Measurements from ENCODE around the gene PPME1. TPM values are rescaled to one million over a fixed set of nuclear protein-coding genes. Genes with fewer than 3 reads are reported as not detected.

The PPME1 gene
- total RNA-seq, 2 donors from 2014 or later = 41.1 to 45.7 TPM

GRCh38 chr11:74253361-74253760 is 82.3 kb downstream of the PPME1 start:
- H3K27ac ChIP-seq = no peak overlapping the region
- peaks cover 8% of the 10 kb centered on the region for H3K4me1 ChIP-seq (replicated peaks)
- H3K4me3 ChIP-seq = no peak overlapping the region
- H3K36me3 ChIP-seq = peaks cover 0 to 3% of the 10 kb centered on the region in 2 donors
- H3K27me3 ChIP-seq (replicated peaks; ENCODE audit: insufficient read depth) = no peaks in the 10 kb centered on the region
- H3K9me3 ChIP-seq = no peaks in the 10 kb centered on the region
- DNase-seq (ENCODE audit: low spot score) = no peak
- 83% methylated on average over 8 of the region's 8 CpGs for WGBS
- intact Hi-C loops (cut with DNase I) = loop anchor here (10.0 kb wide), 1 partner anchor 311 kb away; no protein-coding TSS in a partner anchor
- TF ChIP-seq POLR2A (IDR thresholded peaks at IDR 0.05) = no peak
- no peak for TF ChIP-seq POLR2AphosphoS5 (IDR thresholded peaks at IDR 0.05)
- TF ChIP-seq, protein P1, sequence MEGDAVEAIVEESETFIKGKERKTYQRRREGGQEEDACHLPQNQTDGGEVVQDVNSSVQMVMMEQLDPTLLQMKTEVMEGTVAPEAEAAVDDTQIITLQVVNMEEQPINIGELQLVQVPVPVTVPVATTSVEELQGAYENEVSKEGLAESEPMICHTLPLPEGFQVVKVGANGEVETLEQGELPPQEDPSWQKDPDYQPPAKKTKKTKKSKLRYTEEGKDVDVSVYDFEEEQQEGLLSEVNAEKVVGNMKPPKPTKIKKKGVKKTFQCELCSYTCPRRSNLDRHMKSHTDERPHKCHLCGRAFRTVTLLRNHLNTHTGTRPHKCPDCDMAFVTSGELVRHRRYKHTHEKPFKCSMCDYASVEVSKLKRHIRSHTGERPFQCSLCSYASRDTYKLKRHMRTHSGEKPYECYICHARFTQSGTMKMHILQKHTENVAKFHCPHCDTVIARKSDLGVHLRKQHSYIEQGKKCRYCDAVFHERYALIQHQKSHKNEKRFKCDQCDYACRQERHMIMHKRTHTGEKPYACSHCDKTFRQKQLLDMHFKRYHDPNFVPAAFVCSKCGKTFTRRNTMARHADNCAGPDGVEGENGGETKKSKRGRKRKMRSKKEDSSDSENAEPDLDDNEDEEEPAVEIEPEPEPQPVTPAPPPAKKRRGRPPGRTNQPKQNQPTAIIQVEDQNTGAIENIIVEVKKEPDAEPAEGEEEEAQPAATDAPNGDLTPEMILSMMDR (IDR thresholded peaks at IDR 0.05) = no peak

DNA sequence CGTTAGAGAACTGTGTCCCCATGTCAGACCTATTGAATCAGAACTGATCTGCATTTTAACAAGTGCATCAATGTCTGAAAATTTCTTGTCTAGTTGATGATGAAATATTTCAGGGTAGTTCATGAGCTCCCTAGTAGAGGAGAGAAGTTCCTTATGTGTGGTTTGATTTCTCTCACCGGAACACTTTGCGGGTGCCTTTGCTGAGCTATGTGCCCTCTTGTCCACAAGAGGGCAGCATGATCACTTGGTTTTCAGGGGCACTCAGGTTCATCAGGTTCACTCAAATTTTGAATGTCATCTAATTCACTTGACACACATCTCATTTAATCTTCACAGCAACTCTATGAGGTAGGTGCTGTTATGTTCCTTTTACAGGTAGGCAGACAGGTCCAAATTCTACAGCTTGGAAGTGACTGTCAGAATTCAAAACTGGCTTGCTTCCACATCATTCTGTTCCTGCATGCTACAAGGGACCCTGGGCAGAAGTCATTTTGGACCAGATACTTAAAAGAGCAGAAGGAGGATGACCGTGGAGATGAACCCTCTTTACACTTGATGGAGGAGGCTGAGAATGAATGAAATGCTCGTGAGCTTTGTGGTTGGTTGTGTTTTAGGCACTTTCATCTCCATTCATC is 84.8 kb downstream of the PPME1 start:
- Histone ChIP-seq H3K4me1 (replicated peaks) (peaks cover 11% of the 10 kb centered on the region), H3K27ac (no peak overlapping the region), H3K9me3 (no peaks in the 10 kb centered on the region), H3K27me3 (replicated peaks; ENCODE audit: insufficient read depth) (no peaks in the 10 kb centered on the region), H3K4me3 (no peak overlapping the region), H3K36me3 (peaks cover 0 to 3% of the 10 kb centered on the region in 2 donors)
- DNase-seq (ENCODE audit: low spot score) = peak; percentile 48
- intact Hi-C loops (cut with DNase I) = loop anchor here (2.0 to 10.0 kb wide), 4 partner anchors 65 to 309 kb away; partner anchors contain the start of gene PGM2L1
- 40% methylated on average over 5 of the region's 5 CpGs for WGBS
- TF ChIP-seq POLR2A (IDR thresholded peaks at IDR 0.05) = no peak
- peak; percentile 45 for TF ChIP-seq POLR2AphosphoS5 (IDR thresholded peaks at IDR 0.05)
- TF ChIP-seq, protein P1 (IDR thresholded peaks at IDR 0.05) = peak; percentile 59 to 88 (median 86)

DNA sequence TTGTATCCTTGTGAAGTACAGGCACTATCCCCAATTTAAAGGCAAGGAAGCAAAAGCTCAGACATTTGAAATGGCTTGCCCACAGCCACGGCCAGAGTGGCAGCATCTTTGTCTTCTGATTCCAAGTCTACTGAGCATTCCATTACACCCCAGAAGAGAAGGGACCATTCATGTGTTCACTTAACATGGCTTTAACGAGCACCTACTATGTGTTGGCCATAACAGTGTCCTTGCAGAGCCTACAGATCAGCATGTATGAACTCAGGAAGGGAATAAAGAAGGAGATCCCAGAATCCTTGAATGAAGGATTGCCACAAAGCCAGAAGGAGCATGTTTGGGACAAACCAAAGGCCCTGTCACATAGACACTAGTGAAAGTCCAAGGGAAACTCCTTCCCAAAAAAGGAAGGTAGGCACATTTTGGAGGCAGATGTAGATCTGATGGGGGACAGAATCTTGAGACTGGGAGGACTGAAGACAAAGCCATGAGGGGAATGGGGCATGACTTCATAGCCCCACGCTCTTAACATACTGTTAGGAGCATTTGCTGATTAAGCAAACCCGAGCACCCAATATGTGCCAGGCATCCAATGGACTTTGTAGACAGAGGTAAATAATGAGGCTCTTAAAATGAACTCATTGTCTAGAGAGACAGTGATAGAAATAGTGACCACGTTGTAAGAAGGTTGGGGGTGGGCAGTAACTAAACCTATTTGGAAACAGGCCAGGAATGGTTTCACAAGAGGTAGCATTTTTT is 85.5 kb downstream of the PPME1 start:
- TF ChIP-seq POLR2AphosphoS5 (IDR thresholded peaks at IDR 0.05) = no peak
- TF ChIP-seq, protein P1 (IDR thresholded peaks at IDR 0.05) = no peak
- TF ChIP-seq POLR2A (IDR thresholded peaks at IDR 0.05) = no peak
- no peaks in the 10 kb centered on the region for H3K27me3 ChIP-seq (replicated peaks; ENCODE audit: insufficient read depth)
- intact Hi-C loops (cut with DNase I) = loop anchor here (5.0 to 10.0 kb wide), 2 partner anchors 141 to 308 kb away; partner anchors contain the start of gene PGM2L1
- peaks cover 0 to 3% of the 10 kb centered on the region in 2 donors for H3K36me3 ChIP-seq
- H3K4me1 ChIP-seq (replicated peaks) = peaks cover 11% of the 10 kb centered on the region
- WGBS = 70% methylated on average over 5 of the region's 5 CpGs
- no peak for DNase-seq (ENCODE audit: low spot score)
- H3K9me3 ChIP-seq = no peaks in the 10 kb centered on the region
- H3K27ac ChIP-seq = no peak overlapping the region
- H3K4me3 ChIP-seq = no peak overlapping the region

DNA sequence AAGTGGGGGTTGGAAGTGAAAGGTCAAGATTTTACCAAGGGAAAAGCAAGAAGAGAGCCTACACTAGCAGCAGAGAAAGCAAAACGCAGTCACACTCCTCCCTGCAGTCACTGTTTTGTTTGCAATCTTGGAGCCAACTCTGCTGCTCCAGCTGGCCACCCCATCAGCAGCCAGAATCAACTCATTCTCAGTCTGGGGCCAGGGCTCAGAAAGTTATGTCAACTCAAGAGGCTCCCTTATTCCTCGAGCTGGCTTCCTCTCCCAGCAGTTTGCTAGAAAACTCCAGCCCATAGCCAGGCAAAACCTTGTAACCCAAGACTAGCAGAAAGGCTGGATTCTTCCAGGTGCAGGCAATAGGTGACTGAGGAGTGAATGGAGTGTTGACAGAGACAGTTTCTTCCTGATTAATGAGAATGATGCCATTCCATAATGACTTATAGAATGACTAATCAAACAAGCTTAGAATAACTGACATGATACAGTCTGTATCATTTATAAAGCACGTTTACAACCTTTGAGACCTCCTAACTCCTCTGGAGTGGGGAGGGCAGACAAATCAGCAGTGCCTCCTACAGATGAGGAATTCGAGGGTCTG is 87.0 kb downstream of the PPME1 start:
- Histone ChIP-seq H3K36me3 (peaks cover 0 to 1% of the 10 kb centered on the region in 2 donors), H3K4me3 (no peak overlapping the region), H3K27ac (peak overlapping the region; percentile 3 to 37), H3K27me3 (replicated peaks; ENCODE audit: insufficient read depth) (no peaks in the 10 kb centered on the region), H3K9me3 (no peaks in the 10 kb centered on the region), H3K4me1 (replicated peaks) (peaks cover 11% of the 10 kb centered on the region)
- peak; percentile 65 for DNase-seq (ENCODE audit: low spot score)
- intact Hi-C loops (cut with DNase I) = loop anchor here (5.0 to 10.0 kb wide), 2 partner anchors 139 to 307 kb away; partner anchors contain the start of gene PGM2L1
- 27% methylated on average over 4 of the region's 4 CpGs for WGBS
- TF ChIP-seq, protein P1 (IDR thresholded peaks at IDR 0.05) = no peak
- peak; percentile 73 for TF ChIP-seq POLR2AphosphoS5 (IDR thresholded peaks at IDR 0.05)

Measured in prostate gland (tissue), 2 donors.